ENCODE results near the gene AAGAB.

The AAGAB gene

DNA sequence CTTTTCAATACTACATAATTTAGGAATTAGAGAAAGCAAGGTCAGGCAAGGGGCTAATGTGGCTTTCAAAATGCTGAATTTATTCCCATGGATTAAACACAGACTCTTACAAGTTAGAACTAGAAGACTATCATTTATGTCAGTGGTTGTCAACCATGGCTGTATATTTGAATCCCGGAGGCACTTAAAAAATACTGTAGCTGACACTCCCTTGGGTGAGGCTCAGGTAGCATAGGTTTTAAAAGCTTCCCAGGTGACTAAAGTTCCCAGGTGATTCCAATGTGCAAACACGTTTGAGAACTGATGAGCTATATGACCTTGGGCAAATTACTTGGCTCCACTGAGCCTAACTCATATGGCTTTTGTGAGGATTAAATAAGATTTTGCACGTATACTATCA, 29.6 kb downstream of the AAGAB start:
- no peak overlapping the region for H3K4me3 ChIP-seq (ENCODE audit: low read depth, low read length)
- TF ChIP-seq, protein P1, sequence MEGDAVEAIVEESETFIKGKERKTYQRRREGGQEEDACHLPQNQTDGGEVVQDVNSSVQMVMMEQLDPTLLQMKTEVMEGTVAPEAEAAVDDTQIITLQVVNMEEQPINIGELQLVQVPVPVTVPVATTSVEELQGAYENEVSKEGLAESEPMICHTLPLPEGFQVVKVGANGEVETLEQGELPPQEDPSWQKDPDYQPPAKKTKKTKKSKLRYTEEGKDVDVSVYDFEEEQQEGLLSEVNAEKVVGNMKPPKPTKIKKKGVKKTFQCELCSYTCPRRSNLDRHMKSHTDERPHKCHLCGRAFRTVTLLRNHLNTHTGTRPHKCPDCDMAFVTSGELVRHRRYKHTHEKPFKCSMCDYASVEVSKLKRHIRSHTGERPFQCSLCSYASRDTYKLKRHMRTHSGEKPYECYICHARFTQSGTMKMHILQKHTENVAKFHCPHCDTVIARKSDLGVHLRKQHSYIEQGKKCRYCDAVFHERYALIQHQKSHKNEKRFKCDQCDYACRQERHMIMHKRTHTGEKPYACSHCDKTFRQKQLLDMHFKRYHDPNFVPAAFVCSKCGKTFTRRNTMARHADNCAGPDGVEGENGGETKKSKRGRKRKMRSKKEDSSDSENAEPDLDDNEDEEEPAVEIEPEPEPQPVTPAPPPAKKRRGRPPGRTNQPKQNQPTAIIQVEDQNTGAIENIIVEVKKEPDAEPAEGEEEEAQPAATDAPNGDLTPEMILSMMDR (IDR thresholded peaks at IDR 0.05; ENCODE audit: low read depth, low read length, missing control alignments): no peak
- DNase-seq (ENCODE audit: low read depth): no peak

DNA sequence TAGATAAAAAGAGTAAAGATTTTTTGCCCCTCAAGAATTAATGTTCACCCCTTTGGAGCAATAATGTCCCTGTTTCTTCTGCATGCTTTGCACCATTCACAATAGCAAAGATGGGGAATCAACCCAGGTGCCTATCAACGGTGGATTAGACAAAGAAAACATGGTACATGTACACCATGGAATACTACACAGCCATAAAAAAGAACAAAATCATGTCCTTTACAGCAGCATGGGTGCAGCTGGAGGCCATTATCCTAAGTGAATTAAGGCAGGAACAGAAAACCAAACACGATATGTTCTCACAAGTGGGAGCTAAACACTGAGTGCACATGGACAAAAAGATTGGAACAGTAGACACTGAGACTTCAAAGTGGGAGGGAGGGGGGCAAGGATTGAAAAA, 35.2 kb downstream of the AAGAB start:
- no peak overlapping the region for H3K4me3 ChIP-seq (ENCODE audit: low read depth, low read length)
- DNase-seq (ENCODE audit: low read depth): no peak
- TF ChIP-seq, protein P1 (IDR thresholded peaks at IDR 0.05; ENCODE audit: low read depth, low read length, missing control alignments): no peak

DNA sequence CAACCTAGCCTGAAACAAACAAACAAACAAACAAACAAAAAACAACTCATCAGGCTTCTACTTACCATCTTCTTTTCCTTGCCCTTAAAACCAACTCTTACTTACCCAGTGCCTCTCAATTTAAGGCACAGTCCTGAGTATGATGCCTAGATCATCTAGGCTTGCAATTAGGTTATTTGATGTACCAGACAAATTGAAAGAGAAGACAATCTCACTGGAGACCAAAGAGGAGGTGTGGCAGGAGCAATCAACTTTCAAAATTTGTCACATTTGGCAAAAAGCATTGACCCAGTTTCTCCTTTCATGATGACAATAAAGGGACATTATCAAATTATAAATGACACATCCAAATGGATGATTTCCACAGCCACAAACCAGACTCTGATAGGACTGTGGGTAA, 36.0 kb downstream of the AAGAB start:
- TF ChIP-seq, protein P1 (IDR thresholded peaks at IDR 0.05; ENCODE audit: low read depth, low read length, missing control alignments): no peak
- DNase-seq (ENCODE audit: low read depth): no peak

DNA sequence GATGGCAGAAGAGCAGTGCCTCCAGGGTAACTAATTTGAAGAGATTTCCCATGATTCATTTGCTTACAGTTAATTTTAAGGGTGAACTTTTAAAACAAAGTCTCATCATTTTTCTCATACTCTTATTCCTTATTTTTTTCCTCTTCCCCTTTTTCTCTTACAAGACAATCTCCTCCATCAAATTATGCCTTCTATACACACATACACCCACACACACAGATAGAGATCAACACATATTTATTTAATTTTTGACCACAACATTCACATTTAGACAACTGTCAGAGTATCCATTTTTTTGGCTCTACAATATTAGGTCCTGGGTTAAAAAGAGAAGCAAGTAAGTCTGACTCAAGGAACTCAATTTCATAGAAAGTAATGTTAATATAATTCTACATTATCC, 37.6 kb downstream of the AAGAB start:
- DNase-seq (ENCODE audit: low read depth): no peak
- H3K4me3 ChIP-seq (ENCODE audit: low read depth, low read length): no peak overlapping the region
- TF ChIP-seq, protein P1 (IDR thresholded peaks at IDR 0.05; ENCODE audit: low read depth, low read length, missing control alignments): no peak

More for the DNA sequence above, 36.0 kb downstream of the AAGAB start:
- H3K4me3 ChIP-seq (ENCODE audit: low read depth, low read length): no peak overlapping the region

DNA sequence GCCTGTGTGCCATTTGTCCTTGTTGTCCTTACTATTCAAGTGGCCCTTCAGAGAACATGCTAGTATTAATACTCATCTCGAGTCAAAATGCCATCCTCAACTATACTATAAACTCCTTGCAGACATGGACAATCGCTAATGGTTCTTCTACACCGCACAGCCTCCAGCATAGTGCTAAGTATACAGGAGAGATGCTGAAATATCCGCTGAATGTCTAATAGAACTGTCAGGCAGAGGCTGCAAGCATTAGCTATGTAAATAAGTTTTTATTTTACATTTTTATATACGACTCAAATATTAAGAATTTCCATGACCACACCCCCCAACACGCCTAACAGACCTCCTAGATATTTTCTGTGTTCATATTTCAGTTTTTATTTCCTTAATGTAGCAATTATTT, 39.4 kb downstream of the AAGAB start:
- TF ChIP-seq, protein P1 (IDR thresholded peaks at IDR 0.05; ENCODE audit: low read depth, low read length, missing control alignments): no peak
- H3K4me3 ChIP-seq (ENCODE audit: low read depth, low read length): no peak overlapping the region
- no peak for DNase-seq (ENCODE audit: low read depth)

DNA sequence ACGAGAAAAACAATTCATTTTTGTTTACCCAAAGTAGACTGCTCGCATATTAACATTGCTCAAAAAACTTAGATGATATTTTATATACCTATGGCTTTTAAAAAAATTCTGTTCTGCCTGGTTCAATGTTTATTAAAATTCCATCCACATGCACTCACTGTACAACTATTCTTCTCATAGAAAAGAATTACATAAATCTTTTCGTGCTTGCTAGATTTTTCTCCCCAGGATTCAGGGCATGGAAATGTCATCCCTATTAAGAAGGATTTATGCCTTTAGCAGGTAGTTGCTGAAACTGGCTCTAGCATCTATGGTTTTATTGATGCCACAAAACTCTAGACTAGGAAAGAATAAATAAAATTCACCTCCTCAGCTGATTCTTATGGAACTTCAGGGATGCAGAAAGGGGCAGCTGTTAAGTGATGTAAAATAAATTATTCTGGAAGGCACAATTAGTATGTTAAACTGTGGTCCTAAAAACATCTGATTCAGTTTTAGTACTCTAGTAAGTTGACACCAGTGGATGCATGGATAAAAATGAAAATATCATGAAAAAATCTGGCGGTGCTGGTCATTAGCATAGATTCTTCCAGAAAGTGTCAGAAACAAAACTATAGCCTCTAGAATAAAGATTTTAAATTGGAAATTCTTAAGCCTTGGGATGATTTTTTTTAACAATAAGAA, 41.6 kb downstream of the AAGAB start:
- no peak overlapping the region for H3K4me3 ChIP-seq (ENCODE audit: low read depth, low read length)
- no peak for DNase-seq (ENCODE audit: low read depth)
- TF ChIP-seq, protein P1 (IDR thresholded peaks at IDR 0.05; ENCODE audit: low read depth, low read length, missing control alignments): no peak

DNA sequence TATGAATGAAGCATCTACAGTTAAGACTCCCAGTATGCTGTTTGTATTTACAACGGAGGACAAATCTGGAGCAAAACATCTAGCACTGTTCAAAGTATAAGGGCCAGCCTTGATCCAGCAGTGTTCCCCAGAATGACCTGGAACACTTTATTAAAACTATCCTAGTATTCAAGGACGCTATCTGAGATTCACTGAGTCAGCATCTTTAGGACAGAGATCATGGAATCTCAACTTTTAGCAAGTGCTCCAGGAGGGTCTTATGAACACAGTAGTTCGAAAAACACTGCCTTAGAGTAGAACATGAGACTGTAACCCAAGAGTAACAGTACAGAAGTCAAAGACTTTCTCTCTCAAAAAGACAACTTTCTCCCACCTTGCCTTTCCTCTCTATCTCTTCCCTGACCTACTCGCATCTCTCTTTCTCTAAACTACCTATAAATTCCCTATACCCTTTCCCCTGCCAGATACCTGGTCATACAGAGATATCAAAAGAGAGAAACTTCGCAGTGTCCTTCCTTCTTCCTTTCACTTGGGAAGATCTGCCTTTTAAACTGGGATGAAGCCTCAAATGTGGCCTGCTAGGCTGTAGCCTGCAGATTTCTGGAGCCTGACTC, 43.8 kb downstream of the AAGAB start:
- TF ChIP-seq, protein P1 (IDR thresholded peaks at IDR 0.05; ENCODE audit: low read depth, low read length, missing control alignments): no peak
- DNase-seq (ENCODE audit: low read depth): no peak
- no peak overlapping the region for H3K4me3 ChIP-seq (ENCODE audit: low read depth, low read length)
